HFFc6 (cell line): ENCODE measurements around the gene OMA1. TPM values are rescaled to one million over a fixed set of nuclear protein-coding genes. Genes with fewer than 3 reads are reported as not detected.

Source experiments
- DNase-seq: peaks from one replicate; pipeline ENCODE4 v3.0.0-alpha.2; 2018
- H3K27ac Mint-ChIP-seq: 2 replicates; pipeline ENCODE4 v1.8.0; 2020; ENCODE audit warnings: mild to moderate bottlenecking, mixed read lengths
- H3K27me3 Mint-ChIP-seq: 2 replicates; pipeline ENCODE4 v1.8.0; 2021; ENCODE audit warnings: mild to moderate bottlenecking, moderate library complexity, mixed read lengths; ENCODE audit not compliant: insufficient read depth
- H3K36me3 Mint-ChIP-seq: 2 replicates; pipeline ENCODE4 v1.8.0; 2021; ENCODE audit warnings: low read depth, mixed read lengths
- H3K4me1 Mint-ChIP-seq: 2 replicates; pipeline ENCODE4 v1.8.0; 2020; ENCODE audit warnings: low read depth, mixed read lengths
- H3K4me3 Mint-ChIP-seq: 2 replicates; pipeline ENCODE4 v1.8.0; 2020; ENCODE audit warnings: mild to moderate bottlenecking, moderate library complexity, mixed read lengths
- H3K9me3 Mint-ChIP-seq: 2 replicates; pipeline ENCODE4 v1.8.0; 2020; ENCODE audit warnings: mild to moderate bottlenecking, mixed read lengths
- CTCF ChIP-seq: fragments of 200-600 bp; sonication (generic); IDR thresholded peaks from 2 replicates; pipeline ENCODE4 v1.5.0; 2021; ENCODE audit warnings: antibody characterized with exemption, mild to moderate bottlenecking
- total RNA-seq, 6 experiments: library from RNA; stranded (reverse); fragmentation: NEBNext Ultra II Directional; extraction: Animal tissue kit (Norgen Biotek cat#: 25700); gene quantifications; 2 replicates in 1 of 6; 3 replicates in 5 of 6; pipeline ENCODE4 v1.2.3, GENCODE V29; 2021

The OMA1 gene
- total RNA-seq, 6 experiments from 2014 or later = 10.5 to 14.8 (median 13.1) TPM

GRCh38 chr1:58434607-58435006, 111.9 kb downstream of the OMA1 start:
- Mint-ChIP-seq H3K4me1 (no peaks in the 10 kb centered on the region; the same call in 1 of the 2 replicates), H3K36me3 (no peaks in the 10 kb centered on the region), H3K4me3 (no peak overlapping the region), H3K27me3 (no peaks in the 10 kb centered on the region; the same call in 1 of the 2 replicates), H3K9me3 (no peaks in the 10 kb centered on the region), H3K27ac (no peak overlapping the region)
- no peak for TF ChIP-seq CTCF
- no peak for DNase-seq

GRCh38 chr1:58434181-58434580, 112.3 kb downstream of the OMA1 start:
- H3K27me3 Mint-ChIP-seq = no peaks in the 10 kb centered on the region; the same call in 1 of the 2 replicates
- no peaks in the 10 kb centered on the region for H3K36me3 Mint-ChIP-seq
- no peaks in the 10 kb centered on the region; the same call in 1 of the 2 replicates for H3K4me1 Mint-ChIP-seq
- H3K27ac Mint-ChIP-seq = no peak overlapping the region
- no peak overlapping the region for H3K4me3 Mint-ChIP-seq
- TF ChIP-seq CTCF = no peak
- H3K9me3 Mint-ChIP-seq = no peaks in the 10 kb centered on the region
- DNase-seq = no peak

- no peaks in the 10 kb centered on the region for H3K36me3 Mint-ChIP-seq
- no peaks in the 10 kb centered on the region for H3K9me3 Mint-ChIP-seq
- no peak; the same call in 1 of the 2 replicates for TF ChIP-seq CTCF
- peak; percentile 92 for DNase-seq
- no peaks in the 10 kb centered on the region for H3K27me3 Mint-ChIP-seq
- no peaks in the 10 kb centered on the region; the same call in 1 of the 2 replicates for H3K4me1 Mint-ChIP-seq
- H3K27ac Mint-ChIP-seq = no peak overlapping the region
- H3K4me3 Mint-ChIP-seq = no peak overlapping the region
These were observed 113.5 kb downstream of the OMA1 start for GRCh38 chr1:58432851-58433668.

DNA sequence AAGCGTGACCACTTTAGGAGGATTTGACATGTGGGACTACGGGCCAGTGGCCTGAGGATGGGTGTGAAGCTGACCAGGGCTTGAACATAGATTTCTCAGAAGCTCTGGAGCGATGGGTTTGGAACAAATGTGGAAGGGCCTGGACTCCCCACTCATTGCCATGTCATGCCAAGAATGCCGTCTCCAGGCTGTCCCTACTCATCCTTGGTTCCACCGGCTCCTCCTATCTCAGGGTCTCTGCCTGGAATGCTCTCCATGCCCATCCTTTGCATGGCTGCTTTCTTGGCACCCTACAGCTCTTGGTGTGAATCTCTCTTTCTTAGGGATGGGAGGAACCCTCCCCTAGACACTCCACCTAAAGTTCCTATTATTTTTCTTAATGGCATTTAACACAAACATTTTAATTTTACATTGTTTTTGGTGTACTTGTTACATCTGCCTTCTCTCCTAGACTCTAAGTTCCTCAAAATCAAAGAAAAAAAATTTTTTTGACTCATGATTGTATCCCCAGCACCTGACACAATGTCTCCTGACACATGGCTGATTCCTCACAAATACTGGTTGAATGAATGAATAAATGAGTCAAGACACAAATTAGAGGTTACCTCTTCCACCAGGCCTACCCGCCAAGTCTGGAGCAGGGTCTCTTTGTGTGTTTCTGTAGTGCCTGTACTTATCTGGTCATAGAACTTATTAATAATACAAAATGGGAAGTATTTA, 114.5 kb downstream of the OMA1 start:
- Mint-ChIP-seq H3K27me3 (no peaks in the 10 kb centered on the region), H3K36me3 (no peaks in the 10 kb centered on the region; the same call in 1 of the 2 replicates), H3K4me3 (peak overlapping the region; percentile 24; the same call in 1 of the 2 replicates), H3K27ac (no peak overlapping the region), H3K4me1 (no peaks in the 10 kb centered on the region; the same call in 1 of the 2 replicates), H3K9me3 (no peaks in the 10 kb centered on the region)
- TF ChIP-seq CTCF = no peak
- no peak for DNase-seq

Other genes starting within 250 kb of the OMA1 start
- 10 to 100 TPM in 4 of 6 experiments, under 1 TPM in 2; 0.55 to 13.3 (median 12.2) TPM for gene TACSTD2, start 30.5 kb upstream of the OMA1 start, total RNA-seq
- gene MYSM1, start 153.3 kb upstream of the OMA1 start, total RNA-seq = 10 to 100 TPM; 15.6 to 18.8 (median 18.0) TPM
- gene JUN, start 237.3 kb upstream of the OMA1 start, total RNA-seq = 10 to 100 TPM; 80.5 to 91.1 (median 82.2) TPM